ENCODE data around the gene SUMF2.
A peak's percentile ranks its signal among the peaks of the same experiment; 100 is the strongest.
"Not testable (repeated sequence)": the region's sequence is repeated elsewhere in the genome, so short reads cannot be mapped to it uniquely, and the experiment has no call there.

The SUMF2 gene

GRCh38 chr7:56063882-56064625 is at the start of gene SUMF2:
Gene SUMF2, plus strand, starts transcription at chr7:56064286. Its CDS starts 26 bp downstream, at chr7:56064312.
- peak; percentile 78 to 82 for DNase-seq (ENCODE audit: low read depth in 2 of 2)

- not testable (repeated sequence) for DNase-seq (ENCODE audit: low read depth in 2 of 2)
These were observed 47.1 kb upstream of the SUMF2 start for GRCh38 chr7:56017015-56017414.

GRCh38 chr7:56019501-56019900 is 44.6 kb upstream of the SUMF2 start:
- DNase-seq (ENCODE audit: low read depth in 2 of 2) = no peak

- no peak for DNase-seq (ENCODE audit: low read depth in 2 of 2)
These were observed 40.6 kb upstream of the SUMF2 start for GRCh38 chr7:56023500-56023899.

GRCh38 chr7:56026538-56026937 is 37.5 kb upstream of the SUMF2 start:
- DNase-seq (ENCODE audit: low read depth in 2 of 2) = no peak

- DNase-seq (ENCODE audit: low read depth in 2 of 2) = no peak
These were observed 35.0 kb upstream of the SUMF2 start for GRCh38 chr7:56028942-56029630.

- no peak for DNase-seq (ENCODE audit: low read depth in 2 of 2)
These were observed 33.7 kb upstream of the SUMF2 start for GRCh38 chr7:56030340-56030739.

GRCh38 chr7:56031556-56031955 is 32.5 kb upstream of the SUMF2 start:
- DNase-seq (ENCODE audit: low read depth in 2 of 2) = not testable (repeated sequence)

GRCh38 chr7:56032578-56032977 is 31.5 kb upstream of the SUMF2 start:
- DNase-seq (ENCODE audit: low read depth in 2 of 2) = not testable (repeated sequence)

- peak; percentile 33 to 45 for DNase-seq (ENCODE audit: low read depth in 2 of 2)
These were observed 30.2 kb upstream of the SUMF2 start for GRCh38 chr7:56033671-56034432.

- DNase-seq (ENCODE audit: low read depth in 2 of 2) = no peak
These were observed 23.4 kb upstream of the SUMF2 start for GRCh38 chr7:56040730-56041129.

GRCh38 chr7:56045758-56046157 is 18.3 kb upstream of the SUMF2 start:
- DNase-seq (ENCODE audit: low read depth in 2 of 2) = not testable (repeated sequence)

GRCh38 chr7:56046721-56047445 is 17.2 kb upstream of the SUMF2 start:
- no peak for DNase-seq (ENCODE audit: low read depth in 2 of 2)

- not testable (repeated sequence) for DNase-seq (ENCODE audit: low read depth in 2 of 2)
These were observed 16.5 kb upstream of the SUMF2 start for GRCh38 chr7:56047446-56048116.

GRCh38 chr7:56048245-56048644 is 15.8 kb upstream of the SUMF2 start:
- DNase-seq (ENCODE audit: low read depth in 2 of 2) = no peak

- DNase-seq (ENCODE audit: low read depth in 2 of 2) = not testable (repeated sequence)
These were observed 15.3 kb upstream of the SUMF2 start for GRCh38 chr7:56048763-56049162.

- DNase-seq (ENCODE audit: low read depth in 2 of 2) = no peak
These were observed 13.1 kb upstream of the SUMF2 start for GRCh38 chr7:56051053-56051338.

GRCh38 chr7:56051339-56052191 is 12.5 kb upstream of the SUMF2 start, which contains the start of the genes CCT6A and PSPH:
Gene CCT6A, plus strand, starts transcription at chr7:56051765. Its CDS starts 84 bp downstream, at chr7:56051849.
Gene PSPH, minus strand, starts transcription at chr7:56051444. Its CDS starts 30,232 bp downstream, at chr7:56021212.
- peak; percentile 74 to 81 for DNase-seq (ENCODE audit: low read depth in 2 of 2)

GRCh38 chr7:56053379-56053778 is 10.7 kb upstream of the SUMF2 start:
- no peak for DNase-seq (ENCODE audit: low read depth in 2 of 2)

- DNase-seq (ENCODE audit: low read depth in 2 of 2) = no peak
These were observed 10.1 kb upstream of the SUMF2 start for GRCh38 chr7:56053993-56054392.

All from stimulated activated CD8-positive, alpha-beta memory T cell treated with anti-CD3 and anti-CD28 coated beads, Interleukin-2, amount 100 ng/mL, for 1 hour (primary cell).